GM21723 (cell line): Measurements from ENCODE around the gene SLC44A2.
A peak's percentile ranks its signal among the peaks of the same experiment; 100 is the strongest.

Experiments used
- ATAC-seq: cut with Tn5 transposase; IDR thresholded peaks from one replicate; pipeline ENCODE4 v1.9.1; 2021; ENCODE audit warnings: mild to moderate bottlenecking, moderate library complexity; ENCODE audit not compliant: unreplicated experiment

SLC44A2 gene

DNA sequence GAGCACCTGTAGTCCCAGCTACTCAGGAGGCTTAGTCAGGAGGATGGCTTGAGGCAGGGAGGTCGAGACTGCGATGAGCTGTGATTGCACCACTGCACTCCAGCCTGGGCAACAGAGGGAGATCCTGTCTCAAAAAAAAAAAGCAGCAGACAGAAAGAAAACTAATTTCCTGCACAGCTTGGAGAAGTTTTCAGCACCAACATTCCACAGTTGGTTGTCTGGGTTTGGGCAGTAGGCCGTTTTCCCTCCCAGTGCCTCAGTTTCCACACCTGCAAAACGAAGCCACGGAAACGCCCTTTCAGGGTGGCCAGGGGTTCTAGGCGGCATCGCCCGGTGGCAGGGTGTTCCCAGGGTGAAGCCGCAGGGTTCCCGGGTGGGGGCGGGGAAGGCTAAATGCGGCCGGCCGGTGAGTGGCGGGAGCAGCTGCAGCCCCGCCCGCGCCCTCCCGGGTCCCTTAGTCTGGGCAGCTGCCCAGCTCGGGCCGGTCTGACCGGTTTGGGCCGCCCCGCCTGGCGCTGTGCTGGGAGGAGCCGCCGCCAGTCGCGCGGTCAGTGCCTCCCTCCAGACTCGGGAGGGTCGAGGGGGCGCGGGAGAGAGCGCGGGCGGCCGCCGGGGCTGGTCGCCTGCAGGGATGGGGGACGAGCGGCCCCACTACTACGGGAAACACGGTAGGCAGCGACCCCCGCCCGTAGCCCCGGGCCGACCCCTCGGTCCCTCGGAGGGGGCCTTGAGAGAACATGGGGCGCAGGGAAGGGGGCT lies at the start of gene SLC44A2:
Gene SLC44A2, plus strand, starts transcription at position 551 of the 759 bp plus-strand sequence. Its CDS starts 81 bp downstream, at position 632.
- ATAC-seq: no peak

GRCh38 chr19:10577951-10578350 lies 47.4 kb upstream of the SLC44A2 start:
- no peak for ATAC-seq

DNA sequence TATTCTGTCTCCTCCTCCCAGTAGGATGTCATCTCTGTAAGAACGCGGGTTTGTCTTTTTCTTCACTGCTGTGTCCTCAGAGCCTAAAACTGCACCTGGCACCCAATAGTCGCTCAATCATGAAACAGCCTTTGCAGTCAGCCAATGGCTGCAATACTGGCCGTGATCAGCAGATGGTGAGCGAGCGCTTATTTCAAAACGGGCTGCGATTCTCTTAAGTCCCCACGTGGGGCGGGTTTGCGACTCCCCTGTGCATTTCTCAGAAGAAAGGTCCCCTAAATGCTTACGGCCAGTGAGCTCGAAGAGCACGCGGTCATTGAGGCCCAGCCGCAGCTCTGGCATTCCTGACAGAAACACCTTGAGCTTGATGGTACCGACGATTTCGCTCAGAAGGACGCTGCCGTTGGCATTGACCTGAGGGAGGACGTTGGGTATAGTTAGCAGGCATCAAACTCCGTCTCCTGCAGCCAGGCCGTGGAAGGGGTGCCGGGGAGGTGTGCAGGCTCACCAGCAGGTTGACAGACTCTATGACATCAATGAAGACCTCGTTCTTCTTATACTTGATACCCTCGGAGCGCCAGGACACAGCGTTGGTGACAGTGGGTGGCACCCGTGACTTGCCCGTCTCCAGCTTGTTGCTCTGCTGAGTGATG lies 44.2 kb upstream of the SLC44A2 start:
- no peak for ATAC-seq

DNA sequence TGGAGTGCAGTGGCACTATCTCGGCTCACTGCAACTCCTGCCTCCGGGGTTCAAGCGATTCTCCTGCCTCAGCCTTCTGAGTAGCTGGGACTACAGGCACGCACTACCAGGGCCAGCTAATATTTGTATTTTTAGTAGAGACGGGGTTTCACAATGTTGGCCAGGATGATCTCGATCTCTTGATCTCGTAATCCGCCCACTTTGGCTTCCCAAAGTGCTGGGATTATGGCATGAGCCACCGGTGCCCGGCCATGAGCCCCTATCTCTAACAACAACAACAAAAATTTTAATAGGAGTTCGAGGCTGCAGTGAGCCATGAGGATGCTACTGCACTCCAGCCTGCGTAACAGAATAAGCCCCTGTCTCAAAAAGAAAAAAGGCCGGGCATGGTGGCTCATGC lies 43.3 kb upstream of the SLC44A2 start:
- ATAC-seq: no peak

GRCh38 chr19:10583036-10583776 lies 42.1 kb upstream of the SLC44A2 start:
- no peak for ATAC-seq

GRCh38 chr19:10586396-10586795 lies 39.0 kb upstream of the SLC44A2 start:
- no peak for ATAC-seq

DNA sequence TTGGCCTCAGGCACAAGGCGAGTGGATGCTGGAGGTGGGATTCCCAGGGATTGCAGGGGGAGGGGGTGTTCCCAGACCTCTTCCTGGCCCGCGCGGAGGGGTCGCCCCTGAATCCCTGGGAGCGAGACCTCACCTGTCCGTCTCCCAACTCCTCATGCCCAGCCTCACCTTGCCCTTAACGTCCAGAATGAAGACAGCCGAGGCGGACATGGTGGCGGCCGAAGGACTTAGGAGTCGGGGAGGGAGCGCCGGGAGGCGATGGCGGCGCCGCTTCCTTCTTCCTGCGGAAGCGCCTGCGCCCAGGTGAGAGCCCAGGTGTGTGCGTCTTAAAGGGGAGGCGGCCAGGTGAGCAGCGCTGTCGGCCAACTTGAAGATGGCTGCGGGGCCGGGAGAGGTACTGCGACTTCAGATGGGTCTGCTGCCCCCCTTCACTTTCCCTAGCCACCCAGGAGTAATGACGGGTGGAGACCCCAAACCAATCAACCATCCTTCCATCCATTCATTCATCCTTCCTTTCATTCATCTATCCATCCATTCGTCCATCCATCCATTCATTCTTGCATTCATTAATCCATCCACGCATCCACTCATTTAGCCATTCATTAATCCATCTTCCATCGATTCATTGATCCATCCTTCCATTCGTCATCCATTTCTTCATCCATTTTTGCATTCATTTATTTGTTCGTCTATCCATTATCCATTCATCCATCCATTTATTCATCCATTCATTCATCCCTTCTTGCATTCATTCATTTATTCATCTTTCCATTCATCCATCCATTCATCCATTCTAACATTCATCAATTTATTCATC lies 38.1 kb upstream of the SLC44A2 start, which contains the start of gene AP1M2:
Gene AP1M2, minus strand, starts transcription at position 291 of the 817 bp plus-strand sequence. Its CDS starts 81 bp downstream, at position 210.
- no peak for ATAC-seq

DNA sequence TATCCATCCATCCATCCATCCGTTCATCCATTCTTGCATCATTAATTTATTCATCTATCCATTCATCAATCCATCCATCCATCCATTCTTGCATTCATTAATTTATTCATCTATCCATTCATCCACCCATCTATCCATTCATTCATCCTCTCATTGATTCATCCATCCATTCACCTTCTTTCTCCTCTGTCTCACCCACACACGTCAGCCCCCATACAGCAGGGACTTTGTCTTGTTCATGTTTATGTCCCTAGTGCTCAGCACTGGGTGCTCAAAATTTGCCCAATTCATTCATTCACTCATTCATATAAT lies 37.6 kb upstream of the SLC44A2 start:
- ATAC-seq: no peak

- no peak for ATAC-seq
Measured at GRCh38 chr19:10593148-10593547, 32.2 kb upstream of the SLC44A2 start.

DNA sequence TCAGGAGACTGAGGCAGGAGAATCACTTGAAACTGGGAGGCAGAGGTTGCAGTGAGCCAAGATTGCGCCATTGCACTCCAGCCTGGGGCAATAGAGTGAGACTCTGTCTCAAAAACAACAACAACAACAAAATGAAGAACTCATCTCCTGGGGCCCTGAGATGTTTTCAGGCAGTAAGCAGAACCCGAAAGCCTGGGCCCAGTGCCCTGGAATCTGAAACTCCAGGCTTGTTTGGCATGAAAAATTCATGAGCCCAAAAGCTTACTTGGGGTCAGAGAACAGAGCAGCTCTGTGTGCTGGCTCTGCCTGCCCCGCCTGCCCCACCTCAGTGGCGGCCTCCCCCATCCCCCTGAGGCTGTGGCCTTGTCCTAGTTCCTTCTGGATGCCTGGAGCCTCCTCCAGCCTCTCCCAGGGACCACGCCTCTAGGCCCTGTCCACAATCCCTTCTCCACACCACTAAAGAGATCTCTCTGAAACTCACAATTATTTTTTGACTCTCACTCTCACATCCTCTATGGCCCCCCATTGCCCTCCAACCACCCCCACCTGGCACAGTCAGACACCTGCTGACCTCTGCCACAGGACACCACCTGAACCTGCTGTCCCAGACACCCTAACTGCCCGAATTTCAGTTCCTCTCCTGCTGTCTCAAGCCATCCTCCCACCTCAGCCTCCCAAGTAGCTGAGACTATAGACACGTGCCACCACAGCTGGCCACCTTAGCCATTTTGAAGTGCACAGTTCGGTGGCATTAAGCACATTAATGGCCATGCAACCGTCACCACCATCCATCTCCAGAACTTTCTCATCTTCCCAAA lies 31.3 kb upstream of the SLC44A2 start:
- ATAC-seq: peak; percentile 40

- ATAC-seq: no peak
Measured at GRCh38 chr19:10600149-10600548, 25.2 kb upstream of the SLC44A2 start.

DNA sequence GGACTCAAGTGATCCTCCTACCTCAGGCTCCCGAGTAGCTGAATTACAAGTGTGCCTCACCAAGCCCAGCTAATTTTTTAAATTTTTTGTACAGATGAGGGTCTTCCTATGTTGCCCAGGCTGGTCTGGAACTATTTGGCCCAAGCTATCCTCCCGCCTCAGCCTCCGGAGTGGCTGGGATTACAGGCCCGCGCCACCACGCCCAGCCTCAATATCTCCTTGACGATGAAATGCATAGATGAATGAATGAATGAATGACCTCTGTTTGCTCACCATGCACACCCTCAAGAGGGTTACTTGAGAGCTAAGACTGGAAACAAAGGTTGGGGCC lies 23.4 kb upstream of the SLC44A2 start:
- no peak for ATAC-seq

- peak; percentile 58 for ATAC-seq
Measured at GRCh38 chr19:10602330-10603083, 22.8 kb upstream of the SLC44A2 start.

DNA sequence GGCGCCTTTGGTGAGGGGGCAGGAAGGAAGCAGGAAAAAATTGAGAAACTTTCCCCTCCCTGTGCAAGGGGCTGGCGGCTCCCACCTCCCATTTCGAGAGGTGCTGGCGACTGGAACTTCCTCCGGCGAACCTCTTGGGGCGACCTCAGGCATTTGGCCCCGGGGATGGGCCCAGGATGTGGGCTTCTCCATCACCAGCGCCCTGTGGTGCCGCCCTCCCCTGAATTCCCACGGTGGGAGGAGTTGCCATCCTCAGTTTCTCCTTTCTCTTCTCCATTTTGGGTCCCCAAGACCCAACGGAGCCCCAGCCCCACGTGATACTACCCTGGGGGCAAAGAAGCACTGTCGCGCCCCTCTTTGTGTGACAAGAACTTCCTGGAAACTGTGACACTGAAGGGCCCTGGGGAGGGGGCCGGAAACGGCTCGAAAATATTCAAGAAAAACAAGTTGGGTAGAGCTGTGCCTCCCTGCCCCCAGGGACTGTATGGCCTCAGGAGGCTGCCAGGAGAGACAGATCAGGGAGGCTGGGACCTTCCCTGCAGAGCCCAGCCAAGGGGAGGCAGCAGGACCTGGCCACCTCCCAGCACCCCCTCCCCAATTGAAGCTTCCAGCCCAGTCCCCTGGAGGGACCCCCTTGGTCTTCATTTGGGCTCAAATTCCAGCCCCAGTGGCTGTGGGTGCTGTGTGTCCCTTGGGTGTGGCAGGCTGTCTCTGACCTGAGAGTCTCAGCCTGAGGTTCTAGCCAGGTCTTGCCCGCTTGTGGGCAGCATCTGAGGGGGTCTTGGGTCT lies 22.1 kb upstream of the SLC44A2 start:
- no peak for ATAC-seq

DNA sequence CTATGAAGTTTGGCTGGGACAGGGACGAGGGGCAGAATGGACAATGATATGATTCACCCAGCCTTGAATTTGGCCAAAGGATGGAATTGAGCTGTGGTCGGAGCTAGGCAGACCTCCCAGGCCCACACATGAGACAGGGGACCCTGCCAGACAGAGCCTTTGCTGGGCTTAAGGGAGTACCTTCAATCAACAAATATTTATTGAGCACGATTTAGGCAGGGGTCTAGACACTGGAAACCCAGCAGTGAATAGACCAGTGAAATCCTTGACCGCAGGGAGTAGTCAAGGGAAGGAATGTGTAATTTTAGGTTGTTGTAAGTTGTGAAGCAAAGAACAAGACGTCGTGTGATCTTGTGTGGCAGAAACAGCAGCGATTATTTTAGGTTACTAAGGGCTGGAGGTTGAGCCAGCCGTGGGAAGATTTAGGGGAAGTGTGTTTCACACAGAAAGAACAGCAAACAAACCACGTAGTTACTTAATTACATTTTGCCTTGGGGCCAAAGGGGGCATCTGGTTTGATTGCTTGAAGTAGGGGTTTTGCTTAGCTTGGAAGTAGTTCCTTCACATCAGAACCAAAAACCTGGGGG lies 21.4 kb upstream of the SLC44A2 start:
- ATAC-seq: no peak

DNA sequence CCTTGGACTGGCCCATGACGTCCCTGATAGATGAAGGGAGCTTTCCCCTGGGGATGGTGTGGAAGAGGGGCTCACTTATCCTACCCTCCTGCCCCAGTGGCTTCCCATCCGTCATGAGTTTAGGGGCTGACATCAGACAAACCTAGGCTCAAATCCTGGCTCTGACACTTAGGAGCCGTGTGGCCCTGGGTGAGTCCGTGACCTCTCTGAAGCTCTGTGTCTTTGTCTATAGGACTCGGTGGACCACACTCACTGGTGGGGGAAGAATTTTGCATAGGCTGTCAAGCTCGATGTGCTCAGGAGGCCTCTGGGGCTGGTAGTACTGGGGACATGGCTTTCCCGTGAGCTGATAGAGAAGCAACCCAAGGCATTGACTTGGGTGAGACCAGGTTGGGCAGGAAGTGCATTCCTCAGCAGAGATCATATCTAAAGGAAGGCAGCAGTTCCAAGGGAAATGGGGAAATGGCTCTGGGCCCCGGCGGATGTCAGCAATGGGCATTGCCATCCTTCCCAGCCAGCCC lies 20.8 kb upstream of the SLC44A2 start:
- no peak for ATAC-seq

- ATAC-seq: no peak
Measured at GRCh38 chr19:10611907-10612306, 13.4 kb upstream of the SLC44A2 start.

- no peak for ATAC-seq
Measured at GRCh38 chr19:10612499-10613119, 12.7 kb upstream of the SLC44A2 start.
